GM18508 (cell line): ENCODE measurements around the gene CTU1.

Source experiments
- ATAC-seq: cut with Tn5 transposase; IDR thresholded peaks from one replicate; pipeline ENCODE4 v1.9.1; 2021; ENCODE audit warnings: moderate number of reproducible peaks; ENCODE audit not compliant: insufficient read depth, unreplicated experiment

CTU1 gene

DNA sequence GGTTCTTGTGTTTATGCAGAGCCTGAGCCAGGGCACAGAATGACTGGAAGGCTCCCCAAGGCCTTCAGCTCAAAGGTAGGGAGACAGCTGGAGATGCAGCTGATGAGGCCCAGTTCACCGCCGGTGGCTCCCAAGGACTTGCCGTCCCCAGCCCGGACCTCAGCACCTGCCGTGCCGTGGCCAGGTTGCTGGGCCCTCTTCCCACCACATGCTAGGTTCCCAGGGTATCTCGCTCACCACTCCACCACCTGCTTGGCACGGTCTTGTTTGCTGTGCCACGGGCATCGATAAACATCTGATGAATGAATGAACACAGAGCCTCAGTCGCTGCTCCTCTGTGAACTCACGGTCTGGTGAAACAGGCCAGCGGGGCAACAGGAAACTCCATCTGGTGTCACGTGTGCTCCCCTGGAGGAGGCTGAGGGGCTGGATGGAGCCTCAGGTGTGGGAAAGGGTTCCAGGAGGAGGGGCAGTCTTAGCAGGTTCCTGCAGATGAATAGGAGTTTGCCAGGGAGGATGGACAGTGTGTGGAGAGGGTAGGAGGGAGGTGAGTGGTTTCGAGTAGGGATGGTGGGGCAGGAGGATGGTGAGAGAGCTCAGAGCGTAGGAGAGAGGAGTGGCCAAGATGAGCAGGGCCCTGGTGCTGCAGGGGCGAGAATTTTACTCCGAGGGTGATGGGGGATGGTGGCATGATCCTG, 21.9 kb downstream of the CTU1 start:
- ATAC-seq = no peak

DNA sequence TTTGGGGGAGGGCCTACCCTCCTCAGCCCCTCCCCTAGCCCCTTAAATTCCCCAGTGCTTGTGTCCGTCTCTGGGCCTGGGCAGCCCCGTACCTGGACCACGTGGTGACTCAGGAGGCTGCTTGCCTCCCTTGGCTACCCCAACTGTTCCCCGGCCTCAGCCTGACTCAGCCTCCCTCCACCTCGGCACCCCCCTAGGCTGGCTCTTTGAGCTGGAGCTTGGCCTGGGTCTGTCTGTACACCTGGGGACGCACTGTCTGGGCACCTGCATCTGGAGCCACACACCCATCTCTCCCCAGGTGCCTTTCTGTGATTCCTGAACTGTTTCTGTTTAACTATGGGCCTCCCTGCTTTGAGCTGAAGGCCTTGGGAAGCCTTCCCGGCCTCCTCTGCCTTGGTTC, 23.7 kb downstream of the CTU1 start:
- no peak for ATAC-seq

- ATAC-seq = no peak
These were observed 24.4 kb downstream of the CTU1 start for GRCh38 chr19:51083783-51084182.

GRCh38 chr19:51083181-51083580, 25.0 kb downstream of the CTU1 start:
- ATAC-seq = no peak

- ATAC-seq = no peak
These were observed 25.6 kb downstream of the CTU1 start, which contains the start of gene KLK14 for GRCh38 chr19:51082611-51083010. KLK14 (minus strand) TSS chr19:51082887; CDS start chr19:51082614, 273 bp downstream.

DNA sequence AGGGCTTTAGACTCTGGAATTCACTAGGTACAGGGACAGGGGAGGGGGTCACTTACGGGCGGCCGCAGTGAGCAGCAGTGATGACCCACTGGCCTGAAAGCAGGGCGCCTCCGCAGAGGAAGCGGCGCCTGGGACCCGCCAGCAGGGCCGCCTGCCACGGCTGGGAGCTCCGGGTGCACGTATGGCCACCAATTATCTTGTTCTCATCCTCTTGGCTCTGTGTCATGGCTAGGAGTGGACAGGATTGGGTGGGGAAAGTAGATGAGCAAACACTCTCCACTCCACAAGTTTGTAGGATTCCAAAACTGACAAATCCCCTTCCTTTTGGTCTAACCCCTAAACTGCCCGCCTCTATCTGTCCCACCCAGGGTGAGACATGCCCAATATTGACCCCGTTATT, 26.7 kb downstream of the CTU1 start:
- ATAC-seq = no peak

- no peak for ATAC-seq
These were observed 28.6 kb downstream of the CTU1 start for GRCh38 chr19:51079481-51080110.

DNA sequence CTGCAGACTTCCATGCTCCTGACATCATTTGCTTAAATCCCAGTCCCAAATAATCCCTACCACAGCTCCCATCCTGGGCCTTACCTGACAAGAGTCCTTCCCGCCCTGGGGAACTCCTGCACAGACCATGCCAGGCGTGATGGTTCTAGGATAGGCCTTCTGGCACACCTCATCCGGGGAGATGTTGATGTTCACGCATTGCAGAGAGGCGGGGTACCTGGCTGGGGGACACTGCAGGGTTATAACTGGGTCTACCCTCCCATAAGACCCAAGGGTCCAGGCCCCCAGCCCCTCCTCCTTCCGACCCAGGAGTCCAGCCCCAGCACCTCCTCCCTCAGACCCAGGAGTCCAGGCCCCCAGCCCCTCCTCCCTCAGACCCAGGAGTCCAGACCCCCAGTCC, 29.5 kb downstream of the CTU1 start:
- no peak for ATAC-seq

DNA sequence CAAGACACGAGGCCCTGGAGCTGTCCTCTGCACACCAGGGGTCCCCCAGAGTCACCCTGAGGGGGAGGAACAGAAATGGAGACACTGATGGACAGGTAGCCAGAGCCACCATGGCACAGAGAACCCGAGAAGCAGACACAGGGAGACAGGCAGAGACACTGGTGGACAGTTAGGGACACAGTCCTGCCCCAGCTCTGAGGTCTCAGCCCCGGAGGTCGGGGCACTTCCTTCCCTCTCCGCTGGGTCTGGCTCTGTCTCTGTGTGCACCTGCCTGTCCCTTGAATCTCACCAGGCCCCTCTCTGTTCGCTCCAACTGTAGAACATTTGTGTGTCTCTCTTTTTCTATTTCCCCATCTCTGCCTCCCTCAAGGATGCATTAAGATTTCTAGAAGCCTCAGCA, 30.1 kb downstream of the CTU1 start:
- ATAC-seq = no peak

GRCh38 chr19:51076631-51077213, 31.5 kb downstream of the CTU1 start:
- no peak for ATAC-seq

DNA sequence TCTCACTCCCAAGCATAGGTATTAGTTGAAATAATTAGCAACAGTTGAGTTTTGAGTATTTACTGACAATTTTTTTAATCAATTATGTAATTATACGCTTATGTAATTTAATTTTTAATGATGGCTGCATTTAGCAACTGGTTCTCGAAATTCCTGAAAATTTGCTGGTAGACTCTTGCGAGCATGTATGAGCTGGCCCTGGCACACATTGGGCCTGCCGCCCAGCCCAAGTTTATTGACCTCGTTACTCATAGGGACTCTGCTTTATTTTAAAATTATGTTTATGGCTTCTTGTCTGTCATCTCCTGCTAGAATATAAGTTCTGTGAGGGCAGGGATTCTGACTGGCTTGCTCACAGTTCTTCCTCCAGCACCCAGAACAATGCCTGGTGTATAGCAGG, 32.2 kb downstream of the CTU1 start:
- no peak for ATAC-seq

- no peak for ATAC-seq
These were observed 37.2 kb downstream of the CTU1 start for GRCh38 chr19:51071095-51071405.

DNA sequence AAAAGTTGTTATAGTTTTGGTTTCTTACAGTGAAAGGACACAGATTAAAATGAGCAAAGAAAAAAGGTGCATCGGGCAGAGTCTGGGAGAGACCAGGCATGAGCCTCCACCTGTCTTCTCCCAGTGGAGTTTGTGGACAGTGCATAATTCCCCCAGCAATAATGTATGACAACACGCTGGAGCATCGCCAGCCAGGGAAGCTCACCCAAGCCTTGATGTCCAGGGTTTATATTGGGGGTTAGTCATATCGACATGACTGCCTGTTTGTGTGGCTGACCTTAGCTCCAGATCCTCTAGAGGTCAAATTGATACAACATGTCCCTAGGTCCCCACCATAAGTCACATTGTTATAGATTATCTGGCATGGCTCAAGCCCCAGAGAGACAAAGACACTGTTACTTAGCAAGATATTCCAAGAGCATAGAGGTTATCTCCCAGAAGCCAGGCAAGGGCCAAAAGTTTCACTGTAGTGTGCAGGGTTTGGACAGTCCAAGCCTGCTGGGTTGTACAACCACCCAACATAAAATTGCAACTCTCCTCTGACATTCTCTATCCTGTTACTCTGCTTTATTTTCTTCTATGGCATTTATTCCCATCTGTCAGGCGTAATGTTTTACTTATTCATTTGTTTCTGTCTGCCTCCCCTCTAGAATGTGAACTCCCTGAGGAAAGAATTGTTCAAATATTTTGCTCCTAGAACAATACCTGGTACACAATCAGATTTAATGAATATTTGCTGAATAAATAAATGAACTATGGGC, 37.7 kb downstream of the CTU1 start:
- no peak for ATAC-seq

- no peak for ATAC-seq
These were observed 41.6 kb downstream of the CTU1 start for GRCh38 chr19:51066393-51067186.

GRCh38 chr19:51065221-51065960, 42.8 kb downstream of the CTU1 start:
- no peak for ATAC-seq

DNA sequence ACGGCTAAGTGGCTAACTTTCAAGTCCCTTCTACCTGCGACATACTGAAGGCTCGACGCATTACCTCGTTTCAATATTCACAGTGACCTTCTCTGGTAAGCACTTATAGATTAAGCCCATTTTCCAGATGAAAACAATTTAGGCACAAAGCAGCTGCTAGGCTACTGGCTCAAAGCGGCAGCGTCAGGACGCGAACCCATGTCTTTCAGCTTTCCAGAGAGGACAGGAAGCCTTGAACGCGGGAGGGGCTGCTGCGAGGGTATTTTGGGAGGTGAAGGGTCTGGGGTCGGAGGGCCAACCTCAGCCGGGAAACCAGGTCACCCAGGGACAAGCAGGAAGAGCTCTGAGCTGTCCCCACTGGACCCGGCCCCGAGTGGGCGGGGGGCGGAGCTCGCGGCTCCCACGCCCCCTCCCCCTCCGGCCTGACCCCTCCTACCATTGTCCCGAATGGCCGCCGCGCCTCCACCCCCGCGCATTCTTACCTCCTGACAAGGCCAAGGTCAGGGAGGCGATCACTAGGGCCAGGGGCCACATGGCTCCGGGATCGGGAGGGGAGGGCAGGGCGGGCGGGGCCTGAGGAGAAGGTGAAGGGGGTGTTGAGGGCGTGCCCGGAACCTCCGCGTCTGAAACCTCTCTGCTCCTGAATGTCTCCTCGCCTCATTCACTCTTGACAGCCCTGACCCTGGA, 43.5 kb downstream of the CTU1 start, which contains the start of gene KLK13:
KLK13 (minus strand) TSS at position 559 of the 687 bp plus-strand sequence; CDS start at position 534, 25 bp downstream.
- ATAC-seq = no peak

DNA sequence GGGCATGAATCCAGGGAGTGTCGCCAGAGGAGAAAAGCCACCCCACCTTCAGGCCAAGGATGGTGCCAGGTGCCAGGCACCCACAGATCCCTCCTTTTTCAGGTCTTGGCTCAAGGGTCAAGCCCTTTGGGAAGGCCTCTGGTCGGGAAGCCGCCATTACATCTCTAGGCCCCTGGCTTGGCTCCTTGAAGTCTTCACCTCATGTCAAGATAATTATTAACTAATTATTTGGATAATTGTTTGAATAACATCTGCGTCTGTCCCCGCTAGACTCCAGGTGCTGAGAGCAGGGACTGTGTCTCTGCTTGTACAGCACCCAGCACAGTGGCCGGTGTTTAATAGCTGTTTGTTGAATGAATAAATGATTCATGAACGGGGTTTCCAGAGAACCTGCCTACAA, 44.5 kb downstream of the CTU1 start:
- no peak for ATAC-seq

GRCh38 chr19:51060973-51061372, 47.2 kb downstream of the CTU1 start:
- no peak for ATAC-seq

- no peak for ATAC-seq
These were observed 47.9 kb downstream of the CTU1 start for GRCh38 chr19:51060336-51060735.
